Globus pallidus (tissue), 1 donor: ENCODE results near the gene GSTP1.
"Not testable (repeated sequence)": the region's sequence is repeated elsewhere in the genome, so short reads cannot be mapped to it uniquely, and the experiment has no call there.

Source experiments
- DNase-seq: peaks from one replicate; pipeline ENCODE4 v3.0.0-alpha.2; 2015; ENCODE audit warnings: low spot score

Gene GSTP1

GRCh38 chr11:67583247-67584204 is at the start of gene GSTP1:
GSTP1 (plus strand) TSS chr11:67583812; CDS start chr11:67583844, 32 bp downstream.
- DNase-seq = peak; percentile 90

GRCh38 chr11:67534070-67534679 is 49.4 kb upstream of the GSTP1 start:
- no peak for DNase-seq

DNA sequence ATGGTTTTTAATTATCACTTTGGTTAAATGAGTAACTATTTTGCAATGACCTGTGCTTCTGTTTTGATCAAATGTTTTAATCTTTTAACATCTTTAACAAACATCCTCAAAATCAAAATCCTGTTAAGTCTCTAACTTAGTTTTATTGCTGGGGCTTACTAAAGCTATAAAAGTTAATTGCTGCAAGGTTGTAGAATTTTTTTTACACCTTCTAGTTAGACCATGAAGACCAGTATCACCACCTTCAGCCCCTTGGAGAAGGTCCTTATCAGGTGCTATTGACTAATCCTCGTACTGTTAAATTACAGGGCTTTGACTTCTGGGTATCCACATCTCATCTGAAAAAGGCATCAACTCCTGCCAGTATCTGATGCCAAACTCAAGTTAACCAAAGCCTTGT is 48.1 kb upstream of the GSTP1 start:
- DNase-seq = no peak

DNA sequence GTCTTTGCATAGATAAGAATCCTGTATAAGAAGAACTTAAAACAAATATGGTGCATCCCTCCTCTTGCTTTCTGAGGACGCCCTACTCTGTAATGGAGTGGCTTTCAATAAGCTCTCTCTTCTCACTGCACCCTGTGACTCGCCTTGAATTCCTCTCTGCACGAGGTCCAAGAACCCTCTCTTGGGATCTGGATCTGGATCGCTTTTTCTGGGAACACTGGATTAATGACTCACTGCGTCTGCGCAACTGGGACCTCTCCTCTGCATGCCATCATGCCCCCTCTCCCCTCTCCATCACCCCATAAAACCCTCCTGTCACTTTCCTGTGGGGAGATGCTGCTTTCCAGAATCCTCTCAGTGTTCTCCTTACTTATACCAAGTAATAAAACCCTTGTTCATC is 45.3 kb upstream of the GSTP1 start:
- no peak for DNase-seq

- no peak for DNase-seq
These were observed 44.6 kb upstream of the GSTP1 start for GRCh38 chr11:67538823-67539505.

GRCh38 chr11:67539550-67539949 is 44.1 kb upstream of the GSTP1 start:
- DNase-seq = no peak

- no peak for DNase-seq
These were observed 42.4 kb upstream of the GSTP1 start for GRCh38 chr11:67541198-67541597.

DNA sequence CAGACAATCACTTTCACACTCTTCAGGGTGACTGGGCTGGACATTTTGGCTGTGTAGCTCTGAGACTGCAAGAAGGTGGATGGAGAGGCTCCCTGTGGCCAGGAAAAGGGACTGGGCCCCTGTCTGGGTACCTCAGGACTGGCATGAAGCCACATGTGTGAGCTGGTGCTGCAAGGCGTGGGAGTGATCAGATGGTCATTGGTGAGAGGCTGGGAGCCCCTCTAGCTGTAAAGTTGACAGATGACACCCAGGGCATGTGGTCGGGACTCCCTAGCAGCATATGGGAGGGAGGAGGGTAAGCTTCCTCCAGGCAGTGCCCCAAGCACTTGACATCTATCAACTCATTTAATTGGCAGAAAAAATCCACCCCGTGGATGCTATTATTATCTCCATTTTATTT is 41.4 kb upstream of the GSTP1 start:
- DNase-seq = no peak

GRCh38 chr11:67542971-67543370 is 40.6 kb upstream of the GSTP1 start:
- DNase-seq = no peak

- DNase-seq = no peak
These were observed 40.0 kb upstream of the GSTP1 start for GRCh38 chr11:67543585-67543984.

GRCh38 chr11:67544616-67545242 is 38.9 kb upstream of the GSTP1 start:
- DNase-seq = peak; percentile 3

GRCh38 chr11:67545280-67545679 is 38.3 kb upstream of the GSTP1 start:
- no peak for DNase-seq

DNA sequence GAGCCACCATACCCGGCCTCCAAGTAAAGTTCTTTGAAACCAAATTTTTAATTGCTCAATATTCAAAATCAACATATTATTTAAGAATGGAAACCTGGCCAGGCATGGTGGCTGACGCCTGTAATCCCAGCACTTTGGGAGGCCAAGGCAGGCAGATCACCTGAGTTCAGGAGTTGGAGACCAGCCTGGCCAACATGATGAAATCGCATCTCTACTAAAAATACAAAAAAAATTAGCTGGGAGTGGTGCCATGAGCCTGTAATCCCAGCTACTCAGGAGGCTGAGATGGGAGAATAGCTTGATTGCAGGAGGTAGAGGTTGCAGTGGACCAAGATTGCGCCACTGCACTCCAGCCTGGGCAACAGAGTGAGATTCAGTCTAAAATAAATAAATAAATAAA is 35.5 kb upstream of the GSTP1 start:
- DNase-seq = not testable (repeated sequence)

- no peak for DNase-seq
These were observed 35.0 kb upstream of the GSTP1 start for GRCh38 chr11:67548555-67549110.

- DNase-seq = no peak
These were observed 32.5 kb upstream of the GSTP1 start for GRCh38 chr11:67551127-67551526.

GRCh38 chr11:67551697-67552096 is 31.9 kb upstream of the GSTP1 start:
- DNase-seq = not testable (repeated sequence)

GRCh38 chr11:67556244-67556643 is 27.4 kb upstream of the GSTP1 start:
- DNase-seq = no peak

DNA sequence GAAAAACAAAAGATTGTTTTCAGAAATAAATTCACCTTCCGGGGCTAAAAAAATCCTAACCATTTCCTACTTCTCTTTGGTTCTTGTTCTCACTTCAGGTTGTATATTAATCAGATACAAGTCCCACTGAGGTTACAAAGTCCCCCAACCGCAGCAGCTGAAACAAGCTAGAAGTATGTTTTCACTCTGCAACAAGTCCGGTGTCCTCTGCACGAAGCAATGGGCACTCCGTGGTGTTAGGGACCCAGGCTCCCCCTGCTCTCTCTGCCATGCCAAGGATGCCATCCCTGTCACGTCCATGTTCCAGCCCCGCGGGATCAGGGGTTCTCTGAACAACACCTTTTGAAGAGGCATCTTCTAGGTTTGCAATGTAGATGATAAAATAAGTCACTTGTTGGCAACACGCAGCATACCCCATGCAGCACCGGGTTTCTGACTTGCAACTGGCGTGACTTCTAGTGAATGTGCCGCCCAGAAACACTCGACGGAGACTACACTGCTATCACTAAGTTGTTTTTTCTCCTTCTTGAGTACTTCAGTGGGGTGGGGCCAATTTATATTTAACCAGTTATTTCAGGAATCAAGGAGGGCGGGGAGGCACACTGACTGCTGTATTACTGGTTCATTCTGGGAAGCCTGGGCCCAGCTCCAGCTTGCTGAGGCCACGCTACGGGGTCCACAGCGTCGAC is 25.4 kb upstream of the GSTP1 start:
- DNase-seq = no peak

DNA sequence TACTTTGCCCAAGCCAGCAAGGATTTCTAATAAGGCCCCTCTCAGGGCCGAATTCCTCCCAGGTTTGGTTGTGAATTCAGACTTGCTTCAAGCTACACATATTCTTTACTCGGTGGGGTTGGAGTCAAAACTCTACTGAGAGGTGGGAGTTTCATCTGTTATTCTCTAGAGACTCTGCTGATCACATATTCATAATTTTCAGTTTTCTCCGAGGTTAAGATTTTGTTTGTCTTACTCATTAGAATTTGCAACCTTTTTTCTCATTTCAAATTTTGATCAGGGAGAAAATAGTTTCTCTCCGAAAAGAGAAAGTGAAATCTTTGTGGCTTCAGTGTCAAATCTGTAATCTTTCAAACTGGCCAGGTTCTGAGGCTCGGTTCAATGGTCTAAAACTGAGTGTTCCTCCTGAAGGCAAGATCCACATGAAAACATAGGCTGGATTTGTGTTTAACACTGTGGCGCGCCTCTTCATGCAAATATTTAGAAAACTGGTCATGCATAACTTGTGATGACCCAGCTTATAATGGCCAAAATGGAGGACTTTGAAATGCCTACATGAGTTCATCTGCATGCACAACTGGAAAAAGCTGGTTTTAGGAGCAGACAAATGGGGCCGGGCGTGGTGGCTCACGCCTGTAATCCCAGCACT is 21.5 kb upstream of the GSTP1 start:
- DNase-seq = no peak

GRCh38 chr11:67562963-67563704 is 20.5 kb upstream of the GSTP1 start:
- DNase-seq = no peak
